ENCODE measurements around the gene FFAR1.

GRCh38 chr19:35375505-35376307 is 28.0 kb downstream of the FFAR1 start:
- TF ChIP-seq CTCF (IDR thresholded peaks at IDR 0.05) (no peak), ZFX (IDR thresholded peaks at IDR 0.05; ENCODE audit: borderline replicate concordance) (no peak)

All from 22Rv1 (cell line).